ENCODE results near the gene SELPLG.

Gene SELPLG

DNA sequence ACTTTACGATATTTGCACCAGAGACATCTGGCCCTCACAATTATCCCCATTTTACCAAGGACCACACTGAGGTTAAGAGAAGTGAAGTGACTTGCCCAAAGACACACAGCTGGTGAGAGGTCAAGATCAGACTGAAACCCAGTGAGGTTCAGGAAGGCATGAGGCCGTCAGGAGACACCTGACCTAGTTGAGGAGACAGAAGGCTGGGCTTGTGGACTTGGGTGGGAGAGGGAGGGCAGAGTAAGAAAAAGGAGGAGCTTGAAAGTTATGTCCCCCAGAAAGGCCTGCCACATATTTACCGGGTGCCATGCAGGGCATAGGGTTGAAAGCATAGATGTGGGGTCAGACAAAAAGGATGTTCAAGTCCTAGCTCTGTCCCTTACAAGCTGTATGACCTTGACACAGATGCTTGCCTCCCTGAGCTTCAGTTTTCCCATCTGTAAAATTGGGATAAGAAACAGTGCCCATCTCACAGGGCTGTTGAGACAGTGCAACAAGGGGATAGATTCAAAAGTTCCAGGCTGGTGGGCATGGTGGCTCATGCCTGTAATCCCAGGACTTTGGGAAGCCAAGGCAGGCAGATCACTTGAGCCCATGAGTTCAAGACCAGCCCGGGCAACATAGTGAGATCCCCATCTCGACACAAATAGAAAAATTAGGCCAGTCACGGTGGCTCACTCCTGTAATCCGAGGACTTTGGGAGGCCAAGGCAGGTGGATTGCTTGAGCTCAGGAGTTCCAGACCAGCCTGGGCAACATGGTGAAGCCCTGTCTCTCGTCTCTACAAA lies 6.4 kb downstream of the SELPLG start:
- TF ChIP-seq CTCF (IDR thresholded peaks at IDR 0.05; ENCODE audit: low read depth, low read length) = no peak
- H3K4me3 ChIP-seq (ENCODE audit: low read depth, low read length) = no peak overlapping the region

- H3K4me3 ChIP-seq (ENCODE audit: low read depth, low read length) = no peak overlapping the region
- no peak for TF ChIP-seq CTCF (IDR thresholded peaks at IDR 0.05; ENCODE audit: low read depth, low read length)
Observed at GRCh38 chr12:108625228-108625627, 8.5 kb downstream of the SELPLG start.

DNA sequence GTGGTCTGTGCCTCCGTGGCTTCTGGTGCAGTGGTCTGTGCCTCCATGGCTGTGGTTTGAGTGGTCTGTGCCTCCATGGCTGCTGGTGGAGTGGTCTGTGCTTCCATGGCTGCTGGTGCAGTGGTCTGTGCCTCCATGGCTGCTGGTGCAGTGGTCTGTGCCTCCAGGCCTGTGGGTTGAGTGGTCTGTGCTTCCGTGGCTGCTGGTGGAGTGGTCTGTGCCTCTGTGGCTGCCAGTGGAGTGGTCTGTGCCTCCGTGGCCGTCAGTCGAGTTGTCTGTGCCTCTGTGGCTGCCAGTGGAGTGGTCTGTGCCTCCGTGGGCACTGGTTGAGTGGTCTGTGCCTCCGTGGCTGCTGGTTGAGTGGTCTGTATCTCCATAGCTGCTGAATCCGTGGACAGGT lies 10.1 kb downstream of the SELPLG start:
- no peak for TF ChIP-seq CTCF (IDR thresholded peaks at IDR 0.05; ENCODE audit: low read depth, low read length)
- H3K4me3 ChIP-seq (ENCODE audit: low read depth, low read length) = no peak overlapping the region

- H3K4me3 ChIP-seq (ENCODE audit: low read depth, low read length) = no peak overlapping the region
- no peak for TF ChIP-seq CTCF (IDR thresholded peaks at IDR 0.05; ENCODE audit: low read depth, low read length)
Observed at GRCh38 chr12:108622921-108623514, 10.7 kb downstream of the SELPLG start.

GRCh38 chr12:108622421-108622820 lies 11.3 kb downstream of the SELPLG start:
- TF ChIP-seq CTCF (IDR thresholded peaks at IDR 0.05; ENCODE audit: low read depth, low read length) = no peak
- H3K4me3 ChIP-seq (ENCODE audit: low read depth, low read length) = no peak overlapping the region

DNA sequence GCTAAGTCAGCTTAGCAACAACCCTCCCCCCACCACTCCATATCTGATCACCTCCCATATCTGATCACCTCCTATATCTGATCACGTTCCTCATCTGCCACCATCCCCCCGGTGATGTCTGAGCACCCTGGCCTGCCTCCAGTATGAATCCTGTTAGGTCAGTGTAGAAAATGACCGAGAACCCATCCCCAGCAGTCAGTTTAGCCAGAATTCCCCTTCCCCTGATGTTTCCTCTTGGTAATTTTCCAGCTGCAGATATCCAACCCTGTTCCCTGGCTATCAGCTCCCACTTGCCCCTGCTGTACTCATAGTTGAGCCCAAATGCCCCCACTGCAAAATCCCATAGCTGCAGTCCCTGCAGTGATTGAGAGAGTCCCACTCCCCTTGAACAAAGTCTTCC lies 12.5 kb downstream of the SELPLG start:
- H3K4me3 ChIP-seq (ENCODE audit: low read depth, low read length) = no peak overlapping the region
- TF ChIP-seq CTCF (IDR thresholded peaks at IDR 0.05; ENCODE audit: low read depth, low read length) = no peak

- TF ChIP-seq CTCF (IDR thresholded peaks at IDR 0.05; ENCODE audit: low read depth, low read length) = no peak
- no peak overlapping the region for H3K4me3 ChIP-seq (ENCODE audit: low read depth, low read length)
Observed at GRCh38 chr12:108620236-108620879, 13.3 kb downstream of the SELPLG start.

All from WI38 (cell line).